HFF-Myc (cell line): Measurements from ENCODE around the gene VN1R4.
A peak's percentile ranks its signal among the peaks of the same experiment; 100 is the strongest.
"Not testable (repeated sequence)": the region's sequence is repeated elsewhere in the genome, so short reads cannot be mapped to it uniquely, and the experiment has no call there.

Source experiments
- DNase-seq: peaks from one replicate; pipeline ENCODE4 v3.0.0-alpha.2; 2011; ENCODE audit warnings: low read depth; ENCODE audit errors: extremely low read depth
- H3K4me3 ChIP-seq: replicated peaks from 2 replicates; pipeline ENCODE4 v1.5.1; 2011; ENCODE audit warnings: low read depth, mild to moderate bottlenecking, control low read depth, low read length
- CTCF ChIP-seq: IDR thresholded peaks from 2 replicates; pipeline ENCODE4 v1.5.1; 2012; ENCODE audit warnings: mild to moderate bottlenecking, low read depth, low read length, control low read depth; ENCODE audit errors: missing control alignments

Gene VN1R4

GRCh38 chr19:53285087-53285486 lies 17.6 kb upstream of the VN1R4 start:
- TF ChIP-seq CTCF: no peak
- H3K4me3 ChIP-seq: no peak overlapping the region
- no peak for DNase-seq

GRCh38 chr19:53281947-53282346 lies 14.4 kb upstream of the VN1R4 start:
- DNase-seq, H3K4me3 ChIP-seq: not testable (repeated sequence)

- no peak overlapping the region for H3K4me3 ChIP-seq
- no peak for TF ChIP-seq CTCF
- DNase-seq: no peak
Observed at GRCh38 chr19:53275480-53275879, 8.0 kb upstream of the VN1R4 start.

GRCh38 chr19:53272044-53272443 lies 4.5 kb upstream of the VN1R4 start:
- no peak for DNase-seq
- no peak for TF ChIP-seq CTCF
- no peak overlapping the region for H3K4me3 ChIP-seq

- not testable (repeated sequence) for H3K4me3 ChIP-seq, DNase-seq
Observed at GRCh38 chr19:53269861-53270260, 2.3 kb upstream of the VN1R4 start.

- H3K4me3 ChIP-seq, DNase-seq: not testable (repeated sequence)
Observed at GRCh38 chr19:53257715-53258342, 9.7 kb downstream of the VN1R4 start, which contains the start of gene VN1R2. Gene VN1R2, plus strand, starts transcription at chr19:53258292. Its CDS starts 84 bp downstream, at chr19:53258376.

GRCh38 chr19:53254411-53255341 lies 12.8 kb downstream of the VN1R4 start, which contains the start of gene ZNF677:
Gene ZNF677, minus strand, starts transcription at chr19:53254873. Its CDS starts 3,323 bp downstream, at chr19:53251550.
- no peak for DNase-seq
- peak within 1 kb of the TSS; percentile 51 for H3K4me3 ChIP-seq
- no peak for TF ChIP-seq CTCF

GRCh38 chr19:53246498-53246897 lies 21.0 kb downstream of the VN1R4 start:
- DNase-seq: no peak
- no peak for TF ChIP-seq CTCF
- H3K4me3 ChIP-seq: no peak overlapping the region
